ENCODE measurements around the gene HEMK1.

HEMK1 gene

GRCh38 chr3:50620420-50620819, 51.1 kb downstream of the HEMK1 start:
- H3K27me3 Mint-ChIP-seq: no peaks in the 10 kb centered on the region
- peaks cover 43% of the 10 kb centered on the region for H3K36me3 Mint-ChIP-seq (ENCODE audit: low read depth)
- H3K4me3 Mint-ChIP-seq: peak overlapping the region; percentile 84

DNA sequence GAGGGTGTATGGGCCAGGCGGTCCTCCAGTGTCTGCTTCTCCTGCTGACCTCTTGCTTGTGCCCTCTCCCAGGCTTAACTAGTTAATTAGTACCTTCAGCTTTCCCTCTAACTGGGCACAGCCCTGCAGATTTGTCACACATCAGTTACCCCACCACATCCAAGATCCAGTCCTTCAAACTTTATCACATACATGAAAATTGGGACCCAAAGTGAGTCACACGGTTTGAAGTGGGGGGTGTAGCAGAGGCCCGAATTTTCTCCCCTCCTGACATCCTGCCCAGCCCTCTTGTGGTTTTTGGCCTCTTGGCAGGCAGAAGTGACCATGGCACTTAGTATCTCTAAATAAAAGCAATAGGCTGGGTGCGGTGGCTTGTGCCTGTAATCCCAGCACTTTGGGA, 51.5 kb downstream of the HEMK1 start:
- ATAC-seq: no peak
- H3K4me1 Mint-ChIP-seq: peaks cover 77% of the 10 kb centered on the region

More at GRCh38 chr3:50620420-50620819, 51.1 kb downstream of the HEMK1 start:
- peak overlapping the region; percentile 83 for H3K27ac Mint-ChIP-seq
- peaks cover 77% of the 10 kb centered on the region for H3K4me1 Mint-ChIP-seq
- ATAC-seq (no peak), DNase-seq (no peak)
- no peaks in the 10 kb centered on the region for H3K9me3 Mint-ChIP-seq

GRCh38 chr3:50622881-50623280, 53.6 kb downstream of the HEMK1 start:
- no peak for ATAC-seq
- Mint-ChIP-seq H3K36me3 (ENCODE audit: low read depth) (peaks cover 50% of the 10 kb centered on the region), H3K4me3 (no peak overlapping the region), H3K4me1 (peaks cover 89% of the 10 kb centered on the region), H3K27ac (peak overlapping the region; percentile 73), H3K9me3 (no peaks in the 10 kb centered on the region), H3K27me3 (no peaks in the 10 kb centered on the region)
- DNase-seq: no peak

More for the DNA sequence above, 51.5 kb downstream of the HEMK1 start:
- Mint-ChIP-seq H3K4me3 (peak overlapping the region; percentile 84), H3K36me3 (ENCODE audit: low read depth) (peaks cover 43% of the 10 kb centered on the region), H3K9me3 (no peaks in the 10 kb centered on the region), H3K27me3 (no peaks in the 10 kb centered on the region), H3K27ac (peak overlapping the region; percentile 83)
- DNase-seq: no peak

DNA sequence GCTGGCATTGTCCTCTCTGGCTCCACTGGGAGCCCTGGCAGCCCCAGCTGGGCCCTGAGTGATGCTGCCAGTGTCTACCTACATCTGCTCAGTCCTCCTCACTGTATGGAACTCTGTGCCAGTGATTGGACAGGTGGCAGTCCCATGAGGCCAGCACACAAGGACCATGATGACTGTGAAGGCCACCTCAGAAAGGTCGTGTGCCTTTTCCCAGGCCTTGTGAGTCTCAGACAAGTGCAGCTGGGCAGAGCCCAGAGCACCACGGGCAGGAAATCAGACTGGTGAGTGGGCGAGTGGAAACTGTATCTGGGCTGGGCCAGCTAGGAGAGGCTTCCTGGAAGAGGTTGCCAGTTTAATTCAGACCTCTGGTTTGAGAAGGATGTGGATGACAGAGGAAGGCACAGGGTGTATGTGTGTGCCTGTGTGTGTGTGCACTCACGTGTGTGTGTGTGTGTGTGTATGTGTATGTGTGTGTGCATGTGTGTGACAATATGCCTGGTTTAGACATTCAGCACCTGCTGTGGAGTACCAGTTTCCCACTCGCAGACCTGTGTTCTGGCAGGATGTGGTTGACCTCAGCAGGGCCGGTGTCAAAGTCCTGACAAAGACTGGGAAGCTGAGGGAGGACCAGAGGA, 54.6 kb downstream of the HEMK1 start:
- Mint-ChIP-seq H3K4me3 (peak overlapping the region; percentile 70), H3K9me3 (no peaks in the 10 kb centered on the region), H3K27ac (peak overlapping the region; percentile 92), H3K36me3 (ENCODE audit: low read depth) (peaks cover 52% of the 10 kb centered on the region), H3K27me3 (no peaks in the 10 kb centered on the region), H3K4me1 (peaks cover 92% of the 10 kb centered on the region)
- peak; percentile 72 for DNase-seq
- ATAC-seq: peak; percentile 84

DNA sequence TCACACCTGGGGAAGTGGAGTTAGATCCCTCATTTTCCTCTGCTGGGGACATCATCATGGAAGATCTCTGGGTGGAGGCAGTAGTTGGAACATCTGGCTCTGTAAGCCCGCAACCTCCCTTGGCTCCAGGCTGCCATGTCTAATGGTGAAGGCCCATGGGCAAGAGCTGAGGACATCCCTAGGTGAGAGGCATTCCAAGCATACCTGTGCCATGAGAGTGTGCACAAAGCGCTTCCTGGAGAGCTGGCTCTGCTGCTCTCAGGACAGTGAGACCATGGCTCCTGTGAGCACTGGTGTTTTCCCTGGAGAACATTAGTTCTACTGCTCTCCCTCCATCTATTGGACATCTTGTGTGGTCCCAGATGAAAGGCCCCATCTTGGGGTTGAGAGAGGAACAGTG, 55.3 kb downstream of the HEMK1 start:
- Mint-ChIP-seq H3K27me3 (no peaks in the 10 kb centered on the region), H3K36me3 (ENCODE audit: low read depth) (peaks cover 49% of the 10 kb centered on the region), H3K4me3 (peak overlapping the region; percentile 70), H3K4me1 (peaks cover 89% of the 10 kb centered on the region), H3K27ac (peak overlapping the region; percentile 92), H3K9me3 (no peaks in the 10 kb centered on the region)
- DNase-seq (no peak), ATAC-seq (no peak)

DNA sequence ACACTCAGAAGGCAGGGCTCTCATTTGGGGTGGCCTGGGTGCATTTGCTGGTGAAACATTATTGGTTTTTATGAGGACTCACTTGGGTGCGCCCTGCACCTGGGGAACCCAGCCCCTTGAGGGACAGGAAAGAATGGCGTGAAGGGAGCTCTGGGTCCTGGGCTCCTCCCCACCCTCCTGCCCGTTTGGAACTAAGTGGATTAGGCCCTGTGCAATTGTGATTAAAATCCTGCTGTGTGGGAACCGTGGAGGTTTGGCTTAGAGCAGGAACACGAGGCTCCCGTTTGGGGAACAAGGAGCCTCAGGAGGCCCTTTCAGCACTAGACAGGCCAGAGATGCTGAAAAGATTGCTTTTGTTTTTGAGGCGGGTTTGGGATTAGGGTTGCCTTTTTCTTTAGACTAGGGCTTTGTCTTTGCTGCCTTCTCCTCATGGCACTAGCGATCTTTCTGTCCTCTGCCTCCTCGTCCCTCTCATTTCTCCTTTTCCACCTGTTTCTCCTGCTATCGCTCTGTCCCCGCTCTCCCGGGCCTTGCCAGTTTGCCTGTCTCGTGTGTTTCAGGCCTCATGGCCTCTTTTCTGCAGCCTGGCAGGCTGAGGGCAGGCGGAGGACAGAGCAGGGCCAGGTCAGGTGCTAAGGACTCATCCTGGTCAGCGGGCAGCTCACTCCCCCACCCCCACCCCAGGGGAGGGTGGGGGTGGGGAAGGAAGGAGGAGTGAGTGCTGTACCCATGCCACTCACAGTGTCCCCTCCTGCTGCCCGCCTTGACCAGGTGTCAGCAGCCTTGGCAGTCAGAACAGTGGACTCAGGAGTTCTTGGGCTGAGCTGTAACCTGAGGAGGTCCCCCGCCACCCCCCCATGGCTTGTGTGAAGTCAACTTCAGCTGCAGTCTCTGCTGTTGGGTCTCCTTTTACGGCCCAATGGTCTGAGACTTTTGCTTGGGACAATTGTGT, 56.2 kb downstream of the HEMK1 start:
- Mint-ChIP-seq H3K4me3 (no peak overlapping the region), H3K36me3 (ENCODE audit: low read depth) (peaks cover 41% of the 10 kb centered on the region), H3K9me3 (no peaks in the 10 kb centered on the region), H3K27ac (peak overlapping the region; percentile 34), H3K4me1 (peaks cover 89% of the 10 kb centered on the region), H3K27me3 (no peaks in the 10 kb centered on the region)
- DNase-seq (no peak), ATAC-seq (no peak)

- DNase-seq: no peak
- peaks cover 34% of the 10 kb centered on the region for H3K36me3 Mint-ChIP-seq (ENCODE audit: low read depth)
- no peak overlapping the region for H3K27ac Mint-ChIP-seq
- H3K9me3 Mint-ChIP-seq: no peaks in the 10 kb centered on the region
- H3K27me3 Mint-ChIP-seq: no peaks in the 10 kb centered on the region
- H3K4me1 Mint-ChIP-seq: peaks cover 91% of the 10 kb centered on the region
- ATAC-seq: no peak
- H3K4me3 Mint-ChIP-seq: no peak overlapping the region
Measured at GRCh38 chr3:50626401-50626800, 57.1 kb downstream of the HEMK1 start.

GRCh38 chr3:50627407-50628051, 58.2 kb downstream of the HEMK1 start:
- Mint-ChIP-seq H3K4me3 (peak overlapping the region; percentile 45), H3K27me3 (no peaks in the 10 kb centered on the region), H3K9me3 (no peaks in the 10 kb centered on the region), H3K27ac (peak overlapping the region; percentile 71), H3K4me1 (peaks cover 96% of the 10 kb centered on the region), H3K36me3 (ENCODE audit: low read depth) (peaks cover 35% of the 10 kb centered on the region)
- ATAC-seq (peak; percentile 55), DNase-seq (peak; percentile 41)

DNA sequence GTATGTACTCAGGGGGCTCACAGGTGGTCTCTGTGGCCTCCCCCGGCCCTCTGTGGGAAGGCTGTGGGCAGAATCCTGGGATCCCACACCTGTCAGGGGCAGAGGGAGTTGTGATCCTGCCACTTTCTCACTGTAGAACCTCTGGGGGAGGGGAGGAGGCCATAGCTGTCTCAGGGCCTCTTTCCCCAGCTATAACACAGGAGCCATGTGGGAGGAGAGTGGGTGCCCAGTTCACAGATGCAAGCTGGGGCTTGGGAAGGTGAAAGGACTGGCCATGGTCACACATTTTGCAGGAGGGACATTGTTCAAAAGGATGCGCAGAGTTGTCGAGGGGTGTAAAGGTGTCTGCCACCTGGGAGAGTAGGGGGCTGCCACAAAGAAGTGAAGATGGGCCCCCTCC, 59.3 kb downstream of the HEMK1 start:
- Mint-ChIP-seq H3K27ac (peak overlapping the region; percentile 48), H3K36me3 (ENCODE audit: low read depth) (peaks cover 31% of the 10 kb centered on the region), H3K4me1 (peaks cover 96% of the 10 kb centered on the region), H3K27me3 (no peaks in the 10 kb centered on the region), H3K9me3 (no peaks in the 10 kb centered on the region), H3K4me3 (no peak overlapping the region)
- ATAC-seq (no peak), DNase-seq (no peak)

DNA sequence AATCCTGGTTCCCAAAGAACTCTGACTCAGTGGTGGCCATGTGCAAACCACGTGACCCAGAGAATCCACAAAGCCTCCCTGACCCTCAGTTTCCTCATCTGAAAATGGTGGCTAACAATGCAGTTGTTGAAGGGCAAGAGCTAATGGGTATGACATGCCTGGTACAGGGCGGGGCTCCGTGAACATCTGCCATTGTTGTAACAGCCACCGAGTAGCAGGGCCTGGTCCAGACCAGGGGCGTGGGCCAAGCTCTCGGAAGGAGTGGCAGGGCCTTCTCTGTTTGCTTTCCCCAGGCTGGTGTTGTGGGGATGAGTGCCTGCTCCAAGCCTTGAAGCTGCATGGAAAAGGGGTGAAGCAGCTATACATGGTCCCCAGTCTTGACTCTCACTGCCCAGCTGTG, 61.1 kb downstream of the HEMK1 start:
- peaks cover 90% of the 10 kb centered on the region for H3K4me1 Mint-ChIP-seq
- no peaks in the 10 kb centered on the region for H3K27me3 Mint-ChIP-seq
- ATAC-seq (no peak), DNase-seq (no peak)
- H3K36me3 Mint-ChIP-seq (ENCODE audit: low read depth): peaks cover 20% of the 10 kb centered on the region
- H3K9me3 Mint-ChIP-seq: no peaks in the 10 kb centered on the region
- H3K27ac Mint-ChIP-seq: no peak overlapping the region
- H3K4me3 Mint-ChIP-seq: no peak overlapping the region

DNA sequence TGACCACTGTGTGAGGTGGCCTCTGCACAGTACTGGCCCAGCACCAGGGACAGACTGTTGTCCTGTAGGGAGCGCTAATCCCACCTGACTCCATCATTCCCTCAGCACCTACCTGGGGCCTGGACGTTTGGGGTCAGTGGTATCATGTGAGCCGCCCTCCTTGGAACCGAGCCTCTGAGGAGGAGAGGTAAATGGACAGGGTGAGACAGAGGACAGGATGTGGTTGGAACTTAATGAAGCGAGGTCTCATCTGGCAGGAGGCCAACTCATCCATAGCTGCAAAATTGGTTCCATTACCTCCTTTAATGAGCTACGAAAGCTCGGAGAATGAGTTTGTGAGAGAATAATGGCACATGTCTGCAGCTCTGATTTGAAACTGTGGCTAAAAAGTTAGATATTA, 61.6 kb downstream of the HEMK1 start:
- no peak for DNase-seq
- H3K27ac Mint-ChIP-seq: no peak overlapping the region
- H3K27me3 Mint-ChIP-seq: no peaks in the 10 kb centered on the region
- peaks cover 20% of the 10 kb centered on the region for H3K36me3 Mint-ChIP-seq (ENCODE audit: low read depth)
- no peak overlapping the region for H3K4me3 Mint-ChIP-seq
- ATAC-seq: no peak
- peaks cover 87% of the 10 kb centered on the region for H3K4me1 Mint-ChIP-seq
- H3K9me3 Mint-ChIP-seq: no peaks in the 10 kb centered on the region

GRCh38 chr3:50632450-50632849, 63.1 kb downstream of the HEMK1 start:
- DNase-seq: no peak
- peak overlapping the region; percentile 15 for H3K4me3 Mint-ChIP-seq
- H3K27ac Mint-ChIP-seq: peak overlapping the region; percentile 83
- peak; percentile 45 for ATAC-seq
- no peaks in the 10 kb centered on the region for H3K27me3 Mint-ChIP-seq
- H3K36me3 Mint-ChIP-seq (ENCODE audit: low read depth): peaks cover 22% of the 10 kb centered on the region
- no peaks in the 10 kb centered on the region for H3K9me3 Mint-ChIP-seq
- H3K4me1 Mint-ChIP-seq: peaks cover 88% of the 10 kb centered on the region

GRCh38 chr3:50633230-50633790, 64.0 kb downstream of the HEMK1 start:
- no peak for DNase-seq
- H3K4me1 Mint-ChIP-seq: peaks cover 86% of the 10 kb centered on the region
- no peaks in the 10 kb centered on the region for H3K9me3 Mint-ChIP-seq
- peak overlapping the region; percentile 80 for H3K27ac Mint-ChIP-seq
- peaks cover 18% of the 10 kb centered on the region for H3K36me3 Mint-ChIP-seq (ENCODE audit: low read depth)
- ATAC-seq: no peak
- no peak overlapping the region for H3K4me3 Mint-ChIP-seq
- H3K27me3 Mint-ChIP-seq: no peaks in the 10 kb centered on the region

DNA sequence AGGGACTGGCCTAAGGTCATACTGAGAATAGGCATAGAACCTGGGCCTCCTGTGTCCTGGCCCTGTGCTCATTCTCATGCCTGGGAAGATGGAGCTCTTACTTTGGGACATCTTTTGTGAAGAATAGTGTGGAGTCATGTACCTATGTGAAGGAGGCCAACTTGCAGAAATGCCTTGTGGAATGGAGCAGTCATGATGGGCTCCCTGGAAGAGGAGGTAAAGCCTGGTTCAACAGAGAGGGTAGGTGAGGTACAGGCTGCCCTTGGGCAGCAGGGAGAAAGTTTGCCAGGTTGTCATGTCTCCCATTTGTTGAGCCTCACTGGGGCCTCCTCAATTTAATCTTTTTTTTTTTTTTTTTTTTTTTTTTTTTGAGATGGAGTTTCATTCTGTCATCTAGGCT, 65.7 kb downstream of the HEMK1 start:
- no peak for ATAC-seq
- no peak overlapping the region for H3K4me3 Mint-ChIP-seq
- no peak overlapping the region for H3K27ac Mint-ChIP-seq
- H3K36me3 Mint-ChIP-seq (ENCODE audit: low read depth): peaks cover 23% of the 10 kb centered on the region
- no peak for DNase-seq
- no peaks in the 10 kb centered on the region for H3K27me3 Mint-ChIP-seq
- H3K4me1 Mint-ChIP-seq: peaks cover 87% of the 10 kb centered on the region
- H3K9me3 Mint-ChIP-seq: no peaks in the 10 kb centered on the region
